Measurements from ENCODE around the gene IFNA8.

DNA sequence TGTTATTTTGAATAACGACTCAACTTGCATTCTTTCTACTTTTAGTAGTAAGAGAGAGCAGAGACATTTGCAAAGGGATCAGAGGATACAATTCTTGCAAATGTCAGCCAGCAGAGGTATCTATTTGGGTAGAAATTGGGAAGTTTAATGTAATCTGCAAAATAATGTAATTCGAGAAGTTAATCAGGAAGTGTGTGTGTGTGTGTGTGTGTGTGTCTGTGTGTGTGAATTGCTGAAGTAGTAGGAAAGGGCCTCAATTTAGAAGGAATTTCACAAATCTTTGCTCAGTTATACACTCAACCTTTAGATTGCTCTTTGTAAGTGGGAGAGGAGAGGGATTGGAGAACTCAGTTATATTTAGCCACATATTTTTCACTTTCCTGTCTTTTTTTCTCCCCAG, 20.3 kb downstream of the IFNA8 start:
- TF ChIP-seq, protein P1, sequence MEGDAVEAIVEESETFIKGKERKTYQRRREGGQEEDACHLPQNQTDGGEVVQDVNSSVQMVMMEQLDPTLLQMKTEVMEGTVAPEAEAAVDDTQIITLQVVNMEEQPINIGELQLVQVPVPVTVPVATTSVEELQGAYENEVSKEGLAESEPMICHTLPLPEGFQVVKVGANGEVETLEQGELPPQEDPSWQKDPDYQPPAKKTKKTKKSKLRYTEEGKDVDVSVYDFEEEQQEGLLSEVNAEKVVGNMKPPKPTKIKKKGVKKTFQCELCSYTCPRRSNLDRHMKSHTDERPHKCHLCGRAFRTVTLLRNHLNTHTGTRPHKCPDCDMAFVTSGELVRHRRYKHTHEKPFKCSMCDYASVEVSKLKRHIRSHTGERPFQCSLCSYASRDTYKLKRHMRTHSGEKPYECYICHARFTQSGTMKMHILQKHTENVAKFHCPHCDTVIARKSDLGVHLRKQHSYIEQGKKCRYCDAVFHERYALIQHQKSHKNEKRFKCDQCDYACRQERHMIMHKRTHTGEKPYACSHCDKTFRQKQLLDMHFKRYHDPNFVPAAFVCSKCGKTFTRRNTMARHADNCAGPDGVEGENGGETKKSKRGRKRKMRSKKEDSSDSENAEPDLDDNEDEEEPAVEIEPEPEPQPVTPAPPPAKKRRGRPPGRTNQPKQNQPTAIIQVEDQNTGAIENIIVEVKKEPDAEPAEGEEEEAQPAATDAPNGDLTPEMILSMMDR (IDR thresholded peaks at IDR 0.05), result no peak
- no peak for TF ChIP-seq SIN3A (IDR thresholded peaks at IDR 0.05; ENCODE audit: borderline replicate concordance, insufficient read depth, low read depth, low read length)
- TF ChIP-seq TCF7L2 (IDR thresholded peaks at IDR 0.05; ENCODE audit: low read depth, low read length), result no peak
- TF ChIP-seq POLR2AphosphoS5 (IDR thresholded peaks at IDR 0.05; ENCODE audit: low read depth, low read length), result no peak
- TF ChIP-seq, protein P2, sequence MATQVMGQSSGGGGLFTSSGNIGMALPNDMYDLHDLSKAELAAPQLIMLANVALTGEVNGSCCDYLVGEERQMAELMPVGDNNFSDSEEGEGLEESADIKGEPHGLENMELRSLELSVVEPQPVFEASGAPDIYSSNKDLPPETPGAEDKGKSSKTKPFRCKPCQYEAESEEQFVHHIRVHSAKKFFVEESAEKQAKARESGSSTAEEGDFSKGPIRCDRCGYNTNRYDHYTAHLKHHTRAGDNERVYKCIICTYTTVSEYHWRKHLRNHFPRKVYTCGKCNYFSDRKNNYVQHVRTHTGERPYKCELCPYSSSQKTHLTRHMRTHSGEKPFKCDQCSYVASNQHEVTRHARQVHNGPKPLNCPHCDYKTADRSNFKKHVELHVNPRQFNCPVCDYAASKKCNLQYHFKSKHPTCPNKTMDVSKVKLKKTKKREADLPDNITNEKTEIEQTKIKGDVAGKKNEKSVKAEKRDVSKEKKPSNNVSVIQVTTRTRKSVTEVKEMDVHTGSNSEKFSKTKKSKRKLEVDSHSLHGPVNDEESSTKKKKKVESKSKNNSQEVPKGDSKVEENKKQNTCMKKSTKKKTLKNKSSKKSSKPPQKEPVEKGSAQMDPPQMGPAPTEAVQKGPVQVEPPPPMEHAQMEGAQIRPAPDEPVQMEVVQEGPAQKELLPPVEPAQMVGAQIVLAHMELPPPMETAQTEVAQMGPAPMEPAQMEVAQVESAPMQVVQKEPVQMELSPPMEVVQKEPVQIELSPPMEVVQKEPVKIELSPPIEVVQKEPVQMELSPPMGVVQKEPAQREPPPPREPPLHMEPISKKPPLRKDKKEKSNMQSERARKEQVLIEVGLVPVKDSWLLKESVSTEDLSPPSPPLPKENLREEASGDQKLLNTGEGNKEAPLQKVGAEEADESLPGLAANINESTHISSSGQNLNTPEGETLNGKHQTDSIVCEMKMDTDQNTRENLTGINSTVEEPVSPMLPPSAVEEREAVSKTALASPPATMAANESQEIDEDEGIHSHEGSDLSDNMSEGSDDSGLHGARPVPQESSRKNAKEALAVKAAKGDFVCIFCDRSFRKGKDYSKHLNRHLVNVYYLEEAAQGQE (IDR thresholded peaks at IDR 0.05; ENCODE audit: insufficient read depth in 1 of 2, low read depth in 2 of 2, low read length in 1 of 2), result no peak

Data from Panc1 (cell line).